Measurements from ENCODE around the gene BBOX1.
"Not testable (repeated sequence)": the region's sequence is repeated elsewhere in the genome, so short reads cannot be mapped to it uniquely, and the experiment has no call there.

BBOX1 gene, protein sequence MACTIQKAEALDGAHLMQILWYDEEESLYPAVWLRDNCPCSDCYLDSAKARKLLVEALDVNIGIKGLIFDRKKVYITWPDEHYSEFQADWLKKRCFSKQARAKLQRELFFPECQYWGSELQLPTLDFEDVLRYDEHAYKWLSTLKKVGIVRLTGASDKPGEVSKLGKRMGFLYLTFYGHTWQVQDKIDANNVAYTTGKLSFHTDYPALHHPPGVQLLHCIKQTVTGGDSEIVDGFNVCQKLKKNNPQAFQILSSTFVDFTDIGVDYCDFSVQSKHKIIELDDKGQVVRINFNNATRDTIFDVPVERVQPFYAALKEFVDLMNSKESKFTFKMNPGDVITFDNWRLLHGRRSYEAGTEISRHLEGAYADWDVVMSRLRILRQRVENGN

DNA sequence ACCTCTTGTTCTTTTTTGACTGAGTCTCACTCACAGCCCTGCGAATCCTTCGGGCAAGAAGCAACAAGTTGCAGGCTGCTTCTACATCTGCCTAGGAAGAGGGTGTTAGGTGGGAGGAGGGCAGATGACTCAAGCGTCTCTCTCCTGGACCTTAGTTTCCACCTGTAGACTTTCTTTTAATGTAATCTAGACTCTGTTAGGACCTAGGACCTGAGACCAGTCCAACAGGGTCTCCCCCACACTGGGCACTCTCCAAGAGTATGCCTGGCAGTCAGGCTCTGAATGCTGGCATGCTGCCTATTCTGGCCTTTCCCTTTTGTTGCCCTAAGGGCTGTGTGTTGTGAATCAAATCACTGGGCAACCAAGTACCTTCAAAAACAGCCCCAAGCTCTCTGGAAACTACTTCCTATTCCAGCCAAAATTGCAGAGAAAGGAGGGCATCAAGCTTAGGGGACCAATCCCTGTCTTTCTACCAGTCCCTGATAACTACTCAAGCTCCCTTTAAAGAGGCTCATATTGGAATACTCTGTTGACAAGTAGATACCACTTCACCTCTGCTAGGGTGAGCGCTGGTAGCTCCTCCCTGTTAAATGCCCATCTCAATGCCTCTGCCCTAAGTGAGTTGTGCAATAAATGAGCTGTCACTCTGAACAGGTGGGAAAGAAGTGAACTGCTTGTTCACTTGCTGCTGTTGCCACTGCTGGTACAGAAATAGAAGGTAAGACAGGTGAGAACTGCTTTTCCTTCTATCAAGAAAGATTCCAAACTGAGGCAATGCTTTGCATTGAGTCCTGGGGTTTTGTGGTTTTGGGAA lies at the start of gene BBOX1:
TSS of gene BBOX1 (plus strand) at position 514 of the 814 bp plus-strand sequence. CDS start 14,616 bp downstream, outside the sequence.
- no peak for DNase-seq

DNA sequence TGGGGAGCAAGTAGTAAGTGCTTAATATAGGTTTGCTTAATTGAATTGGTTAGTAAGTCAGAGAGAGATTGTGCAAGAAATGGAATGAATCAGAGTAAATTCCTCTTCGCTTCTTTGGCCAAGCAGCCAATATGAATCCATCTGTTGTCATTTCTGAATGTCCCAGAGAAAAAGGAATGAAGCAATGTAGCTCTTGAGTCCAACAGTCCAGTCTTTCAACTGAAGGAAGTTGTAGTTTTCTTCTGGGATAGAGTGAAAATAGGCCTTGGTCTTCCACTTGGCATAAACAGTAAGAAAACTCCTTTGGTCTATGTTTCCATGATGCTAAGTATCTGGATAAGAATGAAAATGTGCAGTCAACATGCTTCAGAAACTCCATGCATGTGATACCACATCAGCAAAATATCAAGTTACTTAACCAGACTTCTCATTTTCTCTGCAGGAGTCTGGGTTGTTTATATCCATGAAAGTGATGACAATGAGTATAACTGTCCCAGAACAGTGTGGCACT lies 48.5 kb upstream of the BBOX1 start:
- DNase-seq: no peak

DNA sequence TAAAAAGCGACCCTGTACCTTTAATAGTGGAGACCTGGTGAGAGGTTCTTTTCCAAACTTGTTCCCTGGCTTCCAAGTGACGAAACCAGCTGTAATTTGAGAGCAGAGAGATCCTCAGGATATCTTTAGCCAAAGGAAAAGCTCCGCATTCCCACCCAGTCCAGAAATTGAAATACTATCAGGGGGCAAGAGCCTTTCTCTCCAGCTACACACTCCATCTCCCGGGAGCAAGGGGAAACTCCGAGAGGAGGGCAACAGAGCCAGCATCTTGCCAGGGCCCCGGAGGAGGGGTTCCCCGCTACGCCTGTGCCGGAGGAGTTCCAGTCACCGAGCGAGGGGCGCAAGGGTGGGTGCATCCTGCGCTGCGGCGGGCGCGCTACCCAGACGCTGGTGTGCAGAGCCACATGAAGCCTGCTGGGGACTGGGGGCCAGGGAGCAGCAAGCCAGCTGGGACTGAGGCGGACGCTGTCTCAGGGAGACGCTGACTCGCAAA lies 46.6 kb upstream of the BBOX1 start, which contains the start of gene FIBIN:
TSS of gene FIBIN (plus strand) at position 148 of the 493 bp plus-strand sequence. CDS start 415 bp downstream, outside the sequence.
- DNase-seq: no peak

DNA sequence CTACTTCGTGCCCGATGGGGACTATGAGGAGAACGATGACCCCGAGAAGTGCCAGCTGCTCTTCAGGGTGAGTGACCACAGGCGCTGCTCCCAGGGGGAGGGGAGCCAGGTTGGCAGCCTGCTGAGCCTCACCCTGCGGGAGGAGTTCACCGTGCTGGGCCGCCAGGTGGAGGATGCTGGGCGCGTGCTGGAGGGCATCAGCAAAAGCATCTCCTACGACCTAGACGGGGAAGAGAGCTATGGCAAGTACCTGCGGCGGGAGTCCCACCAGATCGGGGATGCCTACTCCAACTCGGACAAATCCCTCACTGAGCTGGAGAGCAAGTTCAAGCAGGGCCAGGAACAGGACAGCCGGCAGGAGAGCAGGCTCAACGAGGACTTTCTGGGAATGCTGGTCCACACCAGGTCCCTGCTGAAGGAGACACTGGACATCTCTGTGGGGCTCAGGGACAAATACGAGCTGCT lies 46.0 kb upstream of the BBOX1 start:
- no peak for DNase-seq

DNA sequence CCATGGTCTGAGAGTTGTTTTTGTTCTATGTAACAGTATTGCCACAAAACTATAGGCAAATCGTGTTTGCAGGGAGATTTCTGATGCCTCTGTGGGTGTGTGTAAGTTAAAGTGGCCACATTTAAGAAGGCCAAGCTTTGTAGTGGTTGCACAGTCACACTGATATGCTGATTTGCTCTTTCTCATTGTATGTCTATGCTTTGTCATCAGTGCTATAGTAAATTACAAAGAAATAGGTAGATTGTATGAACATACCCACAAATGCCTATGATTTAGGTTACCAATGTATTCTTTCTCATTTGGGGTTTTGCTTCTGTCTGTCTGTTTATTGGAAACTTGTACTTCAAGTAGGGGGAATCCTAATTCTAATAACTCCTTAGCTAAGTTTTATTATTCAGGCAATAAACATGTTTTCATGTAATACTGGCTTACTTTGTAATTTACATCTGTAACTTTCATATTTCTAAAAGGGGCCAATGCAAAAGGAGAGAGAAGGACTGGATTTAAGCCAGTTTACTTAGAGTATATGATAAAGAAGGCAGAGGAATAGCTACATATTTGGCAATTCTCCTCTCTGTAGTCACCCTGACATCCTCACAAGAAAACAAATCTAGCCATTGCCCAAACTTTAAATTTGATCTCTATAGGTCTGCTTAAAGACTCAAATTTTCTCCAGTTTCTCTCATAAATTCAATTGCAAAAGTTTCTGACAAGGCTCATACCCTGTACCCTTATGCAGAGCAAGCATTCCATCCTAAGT lies 44.7 kb upstream of the BBOX1 start:
- DNase-seq: no peak

DNA sequence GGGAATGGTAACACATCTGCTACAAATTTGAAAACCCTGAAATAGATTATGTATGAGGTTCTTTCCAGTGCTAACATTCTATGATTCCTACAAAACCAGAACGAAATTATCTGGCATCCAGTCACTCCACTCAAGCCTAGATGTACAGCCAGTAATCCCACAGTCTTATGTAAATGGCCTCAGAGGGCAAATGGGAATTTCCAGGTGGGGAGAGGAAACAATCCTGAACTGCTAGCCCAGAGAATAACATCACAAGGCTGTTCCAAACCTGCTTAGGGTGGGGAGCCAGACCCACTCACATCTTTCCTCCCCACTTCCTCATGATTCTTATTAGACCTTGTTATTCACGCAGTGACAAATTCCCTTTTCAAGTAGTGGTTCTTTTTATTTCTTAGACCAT lies 43.2 kb upstream of the BBOX1 start:
- DNase-seq: no peak

DNA sequence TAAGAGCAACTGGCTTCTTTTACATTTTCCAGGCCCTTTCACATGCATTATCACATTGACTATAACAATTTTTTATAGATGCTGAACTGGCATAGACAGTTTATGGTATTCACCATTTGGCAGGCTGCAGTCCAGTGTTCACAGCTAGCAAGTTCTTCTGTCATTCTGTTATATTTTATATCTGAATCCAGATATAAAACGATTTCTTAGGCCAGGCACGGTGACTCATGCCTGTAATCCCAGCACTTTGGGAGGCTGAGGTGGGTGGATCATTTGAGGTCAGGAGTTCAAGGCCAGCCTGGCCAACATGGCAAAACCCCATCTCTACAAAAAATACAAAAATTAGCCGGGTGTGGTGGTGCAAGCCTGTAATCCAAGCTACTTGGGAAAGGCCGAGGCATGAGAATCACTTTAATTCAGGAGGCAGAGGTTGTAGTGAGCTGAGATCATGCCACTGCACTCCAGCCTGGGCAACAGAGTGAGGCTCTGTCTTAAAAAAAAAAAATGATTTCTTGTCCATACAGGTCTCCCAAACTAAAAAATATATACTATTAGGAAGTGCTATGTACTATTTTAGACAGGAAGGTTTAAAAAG lies 39.4 kb upstream of the BBOX1 start:
- DNase-seq: not testable (repeated sequence)

DNA sequence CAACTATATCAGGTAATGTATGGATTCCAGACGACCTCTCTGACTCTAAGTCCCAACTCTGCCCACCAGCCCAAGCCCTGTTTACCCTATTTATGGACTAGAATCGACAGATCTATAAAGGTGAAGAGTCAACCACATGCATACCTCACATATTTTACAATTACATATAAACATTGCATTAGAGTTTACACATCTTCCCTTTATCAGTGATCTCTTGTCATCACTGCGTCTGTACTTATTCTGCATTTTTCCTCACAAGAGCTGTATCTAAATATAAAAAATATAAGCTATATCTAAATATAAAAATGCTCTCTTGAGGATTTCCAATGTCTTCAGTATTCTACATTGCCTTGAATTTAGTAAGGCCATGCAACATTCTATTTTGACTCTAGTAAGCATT lies 38.2 kb upstream of the BBOX1 start:
- no peak for DNase-seq

DNA sequence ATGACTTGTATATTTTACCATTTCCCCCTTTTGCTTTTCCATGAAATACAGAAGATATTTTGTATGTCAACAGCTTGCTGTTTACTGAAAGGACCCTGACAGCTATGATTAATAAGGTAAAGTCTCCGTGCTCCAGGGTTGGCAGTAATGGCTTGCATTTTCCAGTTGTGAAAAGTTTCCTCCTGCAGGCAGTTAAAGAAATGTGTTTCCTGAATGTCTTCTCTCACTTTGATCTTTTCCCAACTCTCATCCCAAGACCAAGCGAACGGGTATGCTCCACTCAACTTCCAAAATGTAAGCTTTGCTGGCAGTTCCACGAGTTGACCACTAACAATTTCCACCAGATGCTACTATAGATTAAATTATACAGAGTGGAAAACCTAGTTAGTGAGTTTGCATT lies 37.8 kb upstream of the BBOX1 start:
- no peak for DNase-seq

DNA sequence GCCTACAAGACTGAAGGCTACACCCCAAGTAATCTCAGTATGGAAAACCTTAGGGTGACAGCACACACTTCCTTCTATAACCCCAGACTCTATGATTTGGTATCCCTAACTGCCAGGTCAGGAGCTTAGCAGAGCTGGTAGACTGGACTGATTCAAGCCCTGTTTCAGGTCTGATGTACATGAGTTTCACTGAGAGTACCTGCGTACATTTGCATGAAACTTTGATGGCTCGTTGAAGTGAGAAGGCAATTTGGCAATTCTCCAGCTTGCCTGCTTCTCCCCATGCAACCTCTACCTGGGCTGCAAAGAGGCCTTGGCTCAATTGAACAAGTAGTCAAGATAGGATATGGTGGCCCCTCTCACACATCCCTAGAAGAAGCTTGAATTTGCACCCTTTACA lies 36.5 kb upstream of the BBOX1 start:
- no peak for DNase-seq

DNA sequence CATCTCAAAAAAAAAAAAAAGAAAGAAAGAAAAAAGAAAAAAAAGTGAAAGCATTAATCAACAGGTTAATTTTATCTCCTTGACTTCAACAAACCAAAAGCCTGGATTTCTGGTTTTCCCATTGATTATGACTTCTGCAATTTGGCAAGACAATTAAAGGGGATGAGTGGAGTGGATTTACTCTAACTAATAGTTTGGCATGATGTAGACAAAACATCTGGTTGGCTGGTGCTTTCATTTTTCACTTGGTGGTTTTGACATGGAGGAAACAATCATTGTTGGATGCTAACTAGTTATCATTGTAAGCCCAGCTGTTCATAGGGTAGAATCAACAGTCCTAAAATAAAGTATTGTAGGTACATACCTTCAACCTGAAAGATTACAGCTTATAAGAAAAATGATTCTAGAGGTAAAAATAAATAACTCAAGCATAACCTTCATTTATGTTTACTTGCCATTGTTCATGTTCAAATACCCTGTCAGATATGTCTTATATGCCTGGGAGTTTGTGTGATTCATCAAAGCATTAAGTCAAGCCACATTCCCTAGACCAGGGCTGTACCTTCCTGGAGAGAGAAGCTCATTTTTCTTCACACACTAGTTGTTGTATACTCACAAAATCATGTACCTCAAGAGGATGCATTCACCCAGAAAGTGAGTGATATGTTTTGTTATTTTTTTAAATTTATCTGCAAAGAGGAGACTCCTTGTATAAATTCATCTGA lies 31.6 kb upstream of the BBOX1 start:
- DNase-seq: no peak

DNA sequence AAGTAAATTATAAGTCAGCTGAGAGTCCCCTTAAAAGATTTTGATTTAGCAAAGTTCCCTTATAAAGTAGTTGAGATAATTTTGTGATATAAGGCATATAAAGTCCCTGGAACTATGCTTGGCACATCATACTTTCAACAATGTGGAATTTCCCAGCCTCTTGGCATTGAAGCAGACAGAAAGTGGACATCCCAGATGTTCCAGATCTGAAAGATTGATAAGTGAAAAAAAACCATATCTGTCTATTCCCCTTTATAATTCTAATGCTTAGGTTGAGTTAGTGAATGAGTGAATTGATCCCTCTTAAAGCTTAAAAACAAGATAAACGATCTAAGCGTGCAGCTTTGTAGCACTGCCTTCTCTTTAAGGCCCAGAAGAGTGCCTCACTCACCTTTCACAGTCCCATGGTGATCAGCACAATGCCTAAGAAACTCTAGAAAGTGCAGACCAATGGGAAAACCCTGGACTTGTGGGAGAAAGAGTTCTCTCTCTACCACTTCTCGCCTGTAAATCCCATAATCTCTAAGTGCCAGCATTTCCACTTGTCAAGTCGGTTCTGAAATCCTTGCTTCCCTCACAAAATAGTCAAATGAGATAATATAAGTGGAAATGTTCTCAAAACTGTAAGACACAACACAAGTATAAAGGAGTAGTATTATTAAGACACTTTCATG lies 28.9 kb upstream of the BBOX1 start:
- DNase-seq: no peak

DNA sequence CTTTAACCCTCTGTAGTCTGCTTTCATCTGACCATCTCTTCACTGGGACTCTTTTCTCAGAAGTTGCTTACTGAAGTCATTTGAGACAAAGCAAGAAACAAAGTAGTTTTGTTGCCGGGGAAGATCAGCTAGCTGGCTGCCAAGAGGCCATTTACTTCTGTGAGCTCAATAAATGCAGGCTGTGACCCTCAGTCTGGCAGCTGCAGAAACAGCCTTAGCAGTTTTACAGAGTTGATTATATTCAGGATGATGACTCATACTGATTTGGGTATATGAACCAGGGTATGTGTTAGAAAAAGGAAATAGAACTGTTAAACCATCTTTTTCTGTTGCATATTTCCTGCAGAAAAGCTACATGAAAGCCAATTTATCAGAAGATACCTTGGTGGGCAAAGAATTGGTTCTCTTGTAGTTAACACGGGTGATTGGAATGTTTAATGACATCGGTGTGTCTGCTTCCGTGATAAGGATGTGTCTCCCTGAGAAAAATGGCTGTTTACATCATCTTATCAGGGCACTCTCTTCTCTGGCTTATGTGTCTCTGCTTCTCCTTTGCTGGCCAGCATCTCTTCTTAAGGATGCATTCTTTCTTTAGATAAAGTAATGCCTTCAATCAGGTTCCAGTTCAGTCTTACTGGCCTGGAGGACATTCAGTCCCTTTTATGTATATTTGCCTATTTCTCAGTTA lies 28.2 kb upstream of the BBOX1 start:
- no peak for DNase-seq

DNA sequence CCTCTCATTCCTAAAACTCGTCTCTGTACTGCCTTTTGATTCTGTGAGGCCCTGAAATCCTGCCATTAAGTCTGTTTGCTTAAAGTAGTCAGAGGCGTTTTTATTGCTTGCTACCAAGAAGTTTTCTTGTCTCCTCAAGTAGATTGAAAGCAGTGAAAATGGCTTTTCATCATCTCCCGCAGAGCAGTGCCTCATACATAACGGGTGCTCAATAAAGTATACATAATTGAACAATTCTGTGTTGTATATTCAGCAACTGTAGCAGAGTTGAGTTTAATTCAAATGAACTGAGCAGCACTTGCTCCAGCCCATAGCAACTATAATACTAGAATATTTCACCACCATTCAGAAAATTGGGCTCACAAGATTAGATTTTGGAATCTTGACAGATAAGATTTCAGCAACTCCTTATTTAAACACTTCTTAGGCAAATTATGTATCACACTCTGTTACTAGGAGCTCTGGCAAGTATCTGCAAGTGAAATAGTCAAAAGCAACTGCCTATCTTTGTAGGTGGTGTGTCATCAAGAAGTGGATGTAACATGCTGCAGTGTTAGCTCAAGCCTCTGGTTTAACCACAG lies 26.7 kb upstream of the BBOX1 start:
- DNase-seq: no peak

DNA sequence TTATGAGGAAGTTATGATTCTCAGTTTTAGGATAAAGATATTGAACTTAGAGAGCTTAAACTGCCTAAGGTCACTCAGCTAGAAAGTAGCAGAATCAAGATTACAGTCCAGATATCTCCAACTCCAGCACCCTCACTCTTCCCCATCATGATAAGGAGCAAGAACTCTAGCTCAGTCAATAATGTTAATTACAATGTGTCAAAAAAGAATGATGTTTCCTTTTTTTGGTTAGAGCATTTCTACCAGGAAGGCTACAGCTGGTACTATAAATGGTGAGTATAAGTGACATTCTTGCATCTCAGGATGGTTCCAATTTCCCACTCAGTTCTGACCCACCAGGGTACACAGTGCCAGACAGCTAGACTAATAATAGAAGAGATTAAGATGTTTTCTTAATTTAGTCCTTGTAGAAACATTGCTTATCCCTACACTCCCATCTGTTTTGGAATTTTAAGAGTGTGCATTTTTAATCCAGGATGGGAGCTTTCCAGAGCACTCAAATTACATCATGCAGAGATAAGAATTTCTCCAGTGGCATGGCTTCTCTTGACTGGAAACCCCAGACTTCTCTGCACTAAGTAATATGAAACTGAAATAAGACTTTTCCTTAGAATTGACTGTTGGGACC lies 21.6 kb upstream of the BBOX1 start:
- no peak for DNase-seq

DNA sequence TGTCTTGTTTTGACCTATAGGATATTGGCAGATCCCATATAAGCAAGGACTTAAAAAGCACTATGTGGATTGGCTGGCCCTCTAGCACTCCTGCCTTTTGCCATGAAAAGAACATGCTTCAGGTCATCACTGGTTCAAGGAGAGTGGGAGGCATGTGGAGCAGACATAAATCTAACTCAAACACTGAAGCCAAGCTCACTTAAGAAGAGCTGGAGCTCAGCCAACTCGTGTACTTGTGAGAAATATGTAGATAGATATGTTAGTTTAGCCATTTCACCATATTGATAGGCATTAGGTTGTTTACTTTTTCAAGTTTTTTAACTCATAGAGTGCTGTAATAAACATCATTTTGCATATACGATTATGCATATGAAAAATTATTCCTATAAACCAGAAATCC lies 19.9 kb upstream of the BBOX1 start:
- no peak for DNase-seq

DNA sequence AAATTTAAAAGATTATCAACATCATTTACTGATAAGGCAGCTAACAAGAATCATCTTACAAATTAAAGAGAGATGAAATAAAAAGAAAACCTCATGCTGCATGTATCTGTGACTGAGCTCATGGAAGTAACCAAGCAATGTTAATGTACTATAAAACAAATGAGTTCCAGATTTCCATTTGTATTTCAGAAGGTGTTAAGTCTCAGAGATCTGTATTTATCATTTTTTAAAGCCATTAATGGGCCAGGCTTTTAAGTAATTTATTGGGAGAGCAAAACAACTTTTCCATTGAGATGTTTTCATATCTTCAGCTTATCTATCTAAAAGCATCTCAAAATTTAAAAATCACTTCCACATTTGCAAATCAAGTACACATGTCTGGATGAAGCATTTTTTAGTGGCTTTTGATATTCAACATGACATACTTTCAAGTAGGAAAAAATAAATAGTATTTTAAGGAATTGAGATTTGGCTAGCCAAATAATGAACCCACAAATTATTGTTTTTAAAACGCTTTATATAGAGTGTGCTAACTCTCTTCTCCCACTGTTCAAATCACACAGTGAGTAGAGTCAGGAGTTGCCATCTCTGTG lies 17.9 kb upstream of the BBOX1 start:
- no peak for DNase-seq

DNA sequence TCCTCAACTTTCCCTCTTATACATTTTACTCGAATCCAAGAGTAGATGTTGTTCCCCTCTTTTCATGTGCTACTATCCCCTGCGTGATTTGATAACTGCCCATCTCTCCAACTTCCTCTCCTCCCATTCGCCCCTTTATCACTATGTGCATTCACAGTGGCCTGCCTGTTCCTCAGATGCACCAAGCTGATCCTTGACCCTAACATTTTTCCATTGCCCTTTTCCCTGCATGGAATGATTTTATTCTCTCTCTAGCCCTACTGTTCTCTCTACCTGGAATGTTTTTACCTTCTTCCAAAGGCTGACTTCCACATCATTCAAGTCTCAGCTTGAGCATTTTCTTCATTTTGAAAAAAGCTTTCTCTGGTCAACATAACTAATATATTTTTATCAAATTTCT lies 15.8 kb upstream of the BBOX1 start:
- DNase-seq: no peak

DNA sequence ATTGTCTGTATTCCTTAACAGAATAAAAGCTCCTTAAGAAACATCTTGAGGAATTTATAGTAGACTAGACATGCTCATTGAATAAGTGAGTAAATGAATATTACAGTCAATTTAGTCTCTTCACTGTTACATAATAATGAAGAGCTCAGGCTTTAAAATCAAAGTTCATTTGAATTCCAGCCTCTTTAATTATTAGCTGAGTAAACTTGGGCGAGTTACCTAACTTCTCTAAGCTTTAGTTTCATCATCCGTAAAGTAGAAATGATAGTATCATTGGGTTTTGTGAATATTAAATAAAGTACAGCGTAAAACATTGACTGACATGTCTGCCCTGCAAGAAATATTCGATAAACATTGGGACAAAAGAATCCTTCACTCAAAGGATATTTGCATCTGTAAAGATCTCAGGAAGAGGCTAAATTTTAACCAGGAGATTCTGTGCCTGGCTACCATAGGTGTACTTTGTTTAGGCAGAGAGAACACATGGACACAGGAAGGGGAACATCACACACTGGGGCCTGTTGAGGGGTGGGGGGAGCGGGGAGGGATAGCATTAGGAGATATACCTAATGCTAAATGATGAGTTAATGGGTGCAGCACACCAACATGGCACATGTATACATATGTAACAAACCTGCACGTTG lies 15.2 kb upstream of the BBOX1 start:
- DNase-seq: no peak

All from cerebellar nuclear complex (tissue), 1 donor.